K562 (cell line): Measurements from ENCODE around the gene ATP5F1C. TPM values are rescaled to one million over a fixed set of nuclear protein-coding genes. Genes with fewer than 3 reads are reported as not detected.
A peak's percentile ranks its signal among the peaks of the same experiment; 100 is the strongest.

Experiments
- COPS2 ChIP-seq: fragments of 450-650 bp; conservative IDR thresholded peaks from 2 replicates; pipeline ENCODE4 v1.6.1; 2016; ENCODE audit warnings: mild to moderate bottlenecking, moderate library complexity
- CREB1 ChIP-seq, 2 experiments: sonication (generic) in 1 of 2; formaldehyde crosslinking in 1 of 2; IDR thresholded peaks; 2 replicates each; pipeline versions ENCODE4 v1.6.1 to v1.8.0; 2012 to 2022; ENCODE audit warnings: inconsistent platforms in 1 of 2, mild to moderate bottlenecking in 1 of 2, missing genetic modification reagents in 1 of 2, moderate library complexity in 1 of 2
- CTCFL ChIP-seq: IDR thresholded peaks from 2 replicates; pipeline ENCODE4 v1.6.1; 2011; ENCODE audit warnings: borderline replicate concordance, low read depth, mild to moderate bottlenecking, moderate library complexity, low read length; ENCODE audit not compliant: insufficient read depth, poor library complexity, severe bottlenecking
- E4F1 ChIP-seq: fragments of 250-450 bp; sonication (Bioruptor Pico); IDR thresholded peaks from 2 replicates; pipeline ENCODE4 v1.5.0; 2021; ENCODE audit warnings: mild to moderate bottlenecking, borderline replicate concordance
- FIP1L1 ChIP-seq: fragments of 200-400 bp; formaldehyde crosslinking; IDR thresholded peaks from 2 replicates; pipeline ENCODE4 v1.6.1; 2018; ENCODE audit warnings: mild to moderate bottlenecking, low read depth, low read length; ENCODE audit not compliant: poor library complexity, severe bottlenecking
- GTF2E2 ChIP-seq: fragments of 200-800 bp; sonication (Bioruptor generic); IDR thresholded peaks from 2 replicates; pipeline ENCODE4 v1.6.1; 2016; ENCODE audit warnings: missing genetic modification characterization, missing compliant biosample characterization
- HDAC6 ChIP-seq: IDR thresholded peaks from 2 replicates; pipeline ENCODE4 v1.6.1; 2012; ENCODE audit warnings: low read depth, mild to moderate bottlenecking, control low read depth, inconsistent platforms, low read length, moderate library complexity
- HNRNPUL1 ChIP-seq: fragments of 200-400 bp; formaldehyde crosslinking; IDR thresholded peaks from 2 replicates; pipeline ENCODE4 v1.6.1; 2017; ENCODE audit warnings: low read length
- ILK ChIP-seq: fragments of 450-650 bp; IDR thresholded peaks from 2 replicates; pipeline ENCODE4 v1.6.1; 2016; ENCODE audit warnings: missing genetic modification characterization, low read depth, mild to moderate bottlenecking, missing compliant biosample characterization, moderate library complexity, borderline replicate concordance
- MAFG ChIP-seq: fragments of 450-650 bp; conservative IDR thresholded peaks from 2 replicates; pipeline ENCODE4 v1.6.1; 2016; ENCODE audit warnings: missing genetic modification characterization, missing compliant biosample characterization
- PCBP1 ChIP-seq: fragments of 200-400 bp; formaldehyde crosslinking; IDR thresholded peaks from 2 replicates; pipeline ENCODE4 v1.6.1; 2018; ENCODE audit warnings: mild to moderate bottlenecking, low read depth, low read length; ENCODE audit not compliant: poor library complexity, severe bottlenecking
- PHF21A ChIP-seq: fragments of 450-650 bp; IDR thresholded peaks from 2 replicates; pipeline ENCODE4 v1.6.1; 2017; ENCODE audit warnings: low read depth, borderline replicate concordance
- RAD21 ChIP-seq, 2 experiments: fragments of 250-450 bp in 1 of 2; fragments of 450-650 bp in 1 of 2; sonication (Bioruptor Pico) in 1 of 2; formaldehyde crosslinking in 1 of 2; IDR thresholded peaks in 1 of 2; conservative IDR thresholded peaks in 1 of 2; 2 replicates each; pipeline versions ENCODE4 v1.4.0 to v1.8.0; 2020 to 2022; ENCODE audit warnings: mild to moderate bottlenecking in 2 of 2, moderate library complexity in 1 of 2
- RNF219 ChIP-seq: fragments of 250-450 bp; sonication (Bioruptor Pico); IDR thresholded peaks from 2 replicates; pipeline ENCODE4 v1.5.0; 2022; ENCODE audit warnings: mild to moderate bottlenecking
- SAP30 ChIP-seq: fragments of 200-600 bp; sonication (generic); IDR thresholded peaks from 2 replicates; pipeline ENCODE4 v1.6.1; 2012; ENCODE audit warnings: borderline replicate concordance, low read depth, mild to moderate bottlenecking, moderate library complexity, low read length, control low read depth, inconsistent platforms; ENCODE audit not compliant: insufficient read depth, poor library complexity, severe bottlenecking
- SIN3B ChIP-seq: fragments of 450-650 bp; IDR thresholded peaks from 2 replicates; pipeline ENCODE4 v1.6.1; 2017; ENCODE audit warnings: low read depth, mild to moderate bottlenecking, moderate library complexity
- TAL1 ChIP-seq: fragments of 450-650 bp; IDR thresholded peaks from 2 replicates; pipeline ENCODE4 v1.6.1; 2016; ENCODE audit warnings: mild to moderate bottlenecking
- TRIM28 ChIP-seq: fragments of 450-650 bp; IDR thresholded peaks from 2 replicates; pipeline ENCODE4 v1.6.1; 2017
- XRCC4 ChIP-seq: IDR thresholded peaks from one replicate; pipeline ENCODE4 v1.6.1; 2011; ENCODE audit not compliant: insufficient read depth, insufficient read length; ENCODE audit errors: extremely low read depth
- ZNF41 ChIP-seq: fragments of 250-450 bp; sonication (Bioruptor Pico); conservative IDR thresholded peaks from 2 replicates; pipeline ENCODE4 v1.4.0; 2020; ENCODE audit warnings: mild to moderate bottlenecking
- ZNF76 ChIP-seq: fragments of 250-450 bp; sonication (Bioruptor Pico); IDR thresholded peaks from 2 replicates; pipeline ENCODE4 v1.4.0; 2020; ENCODE audit warnings: mild to moderate bottlenecking, moderate library complexity, borderline replicate concordance
- polyA plus RNA-seq, 8 experiments: library from polyadenylated mRNA; depleted of rRNA in 4 of 8; stranded (reverse) in 5 of 8; unstranded in 3 of 8; fragments of >200 nt; fragmentation: Nextera tagmentation in 2 of 8; fragmentation: Illumina TruSeq in 1 of 8; extraction: Ambion mirVana in 2 of 8; extraction: Trizol in 1 of 8; gene quantifications; 2 replicates each; pipeline versions ENCODE4 v1.2.1 to v1.2.3, GENCODE V29; 2011 to 2014; ENCODE audit warnings: inconsistent platforms in 1 of 8, missing spikeins in 1 of 8
- total RNA-seq, 7 experiments: library from RNA; depleted of rRNA in 6 of 7; stranded (reverse); fragments of >200 nt in 6 of 7; fragmentation: Illumina TruSeq in 2 of 7; extraction: Trizol in 2 of 7; gene quantifications; 2 replicates each; pipeline versions ENCODE4 v1.2.1 to v1.2.3, GENCODE V29; 2011 to 2021; ENCODE audit warnings: low replicate concordance in 1 of 7

ATP5F1C gene
- total and polyA plus RNA-seq, 9 of the 15 experiments (the other 6 are each of a cell fraction or from before 2014, with no cell fraction given) = 389 to 1,475 (median 559) TPM

DNA sequence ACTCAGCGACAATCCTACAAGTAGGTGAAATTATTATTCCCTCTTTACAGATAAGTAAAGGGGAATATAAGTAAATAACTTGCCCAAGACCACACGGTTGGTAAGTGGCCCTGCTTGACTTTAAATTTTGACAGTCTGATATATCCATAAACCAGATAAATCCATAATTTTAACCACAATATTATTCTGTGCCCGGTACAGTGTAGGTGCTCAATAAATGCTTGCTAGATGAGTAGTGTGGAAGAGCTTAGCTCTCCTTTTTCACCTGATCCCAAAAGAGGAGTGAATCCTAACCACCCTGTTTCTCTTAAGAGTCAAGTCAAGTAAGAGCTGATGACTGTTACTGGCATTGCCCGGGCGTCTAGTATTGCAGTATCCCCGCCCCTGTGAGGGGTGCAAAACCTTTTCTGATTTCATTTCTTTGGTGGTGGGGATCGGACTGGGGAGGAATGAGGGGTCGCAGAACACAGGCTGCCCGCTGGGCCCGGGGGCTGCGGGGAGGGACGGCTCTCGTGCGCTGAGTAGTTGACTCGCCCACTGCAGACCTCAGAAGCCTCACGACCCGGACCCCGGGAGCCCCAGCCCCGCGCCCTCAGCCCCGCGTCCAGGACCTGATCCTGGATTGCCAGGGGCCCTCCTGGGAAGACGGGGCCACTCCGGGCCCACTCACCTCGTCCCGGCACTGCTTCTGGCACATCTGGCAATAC lies 674 bp upstream of the ATP5F1C start (continued):
- TF ChIP-seq SAP30 (peak; percentile 40), E4F1 (no peak), TRIM28 (no peak), ILK (tag) (no peak), COPS2 (no peak), TAL1 (no peak), SIN3B (0 out of 2 replicates have a peak, but pooled peaks have one; percentile 20), HNRNPUL1 (no peak), FIP1L1 (no peak), XRCC4 (no peak), HDAC6 (no peak), ZNF41 (CRISPR knock-in tag) (no peak), RAD21 (CRISPR knock-in tag; conservative IDR thresholded peaks at IDR 0.05 in 1 of 2, IDR thresholded peaks at IDR 0.05 in 1 of 2) (no peak), CTCFL (no peak), PCBP1 (peak; percentile 27), GTF2E2 (tag) (peak; percentile 32; the same call in 1 of the 2 replicates), RNF219 (CRISPR knock-in tag) (no peak), MAFG (tag) (no peak), CREB1 (IDR thresholded peaks at IDR 0.05) (no peak), CREB1 (CRISPR knock-in tag; IDR thresholded peaks at IDR 0.05) (no peak), ZNF76 (CRISPR knock-in tag) (no peak), PHF21A (no peak)
